H1 (cell line): ENCODE measurements around the gene TFAP2C. TPM values are rescaled to one million over a fixed set of nuclear protein-coding genes. Genes with fewer than 3 reads are reported as not detected.

Experiments
- polyA plus RNA-seq, 7 experiments: library from polyadenylated mRNA; depleted of rRNA in 3 of 7; stranded (reverse) in 5 of 7; unstranded in 2 of 7; fragments of >200 nt in 5 of 7; fragments of 200-250 nt in 2 of 7; gene quantifications; 1 replicate in 5 of 7; 2 replicates in 1 of 7; 4 replicates in 1 of 7; pipeline versions ENCODE4 v1.2.1 to v1.2.3, GENCODE V29; 2011 to 2013; ENCODE audit warnings: missing spikeins in 2 of 7, mixed read lengths in 2 of 7
- total RNA-seq: library from RNA; stranded (reverse); fragmentation: NEBNext Ultra II Directional; extraction: Animal tissue kit (Norgen Biotek cat#: 25700); gene quantifications from 2 replicates; pipeline ENCODE4 v1.2.1, GENCODE V29; 2021
- TF ChIP-seq, protein P1 (sequence below), 3 experiments: IDR thresholded peaks; 1 replicate in 2 of 3; 2 replicates in 1 of 3; pipeline versions ENCODE4 v1.5.1 to v1.6.1; 2011; ENCODE audit warnings: low read length in 3 of 3, mild to moderate bottlenecking in 3 of 3, inconsistent platforms in 2 of 3, low read depth in 1 of 3, moderate library complexity in 1 of 3; ENCODE audit not compliant: insufficient read depth in 1 of 3; ENCODE audit errors: control extremely low read depth in 1 of 3

Gene TFAP2C
- total and polyA plus RNA-seq, 2 of the 8 experiments (the other 6 are each of a cell fraction or from before 2014, with no cell fraction given) = 1.7 to 5.8 TPM

DNA sequence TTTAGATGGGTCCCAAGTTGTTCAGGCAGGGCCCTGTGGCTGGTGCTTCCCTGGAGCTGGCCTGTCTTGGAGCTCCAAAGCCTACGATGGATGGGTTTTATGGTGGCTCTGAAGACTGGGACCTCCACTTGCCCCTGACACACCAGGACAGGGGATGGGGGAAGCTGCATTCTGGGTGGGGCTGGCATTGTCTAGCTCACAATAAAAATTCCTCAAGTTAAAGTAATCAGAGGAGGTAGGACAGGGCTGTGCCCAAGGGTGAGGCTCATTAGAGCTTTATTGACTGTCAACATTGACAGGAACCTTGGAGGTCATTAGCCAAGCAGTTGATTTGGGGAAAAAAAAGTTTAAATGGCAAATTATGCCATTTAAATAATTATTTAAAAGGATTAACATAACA lies 35.7 kb downstream of the TFAP2C start (continued):
- TF ChIP-seq, protein P1, sequence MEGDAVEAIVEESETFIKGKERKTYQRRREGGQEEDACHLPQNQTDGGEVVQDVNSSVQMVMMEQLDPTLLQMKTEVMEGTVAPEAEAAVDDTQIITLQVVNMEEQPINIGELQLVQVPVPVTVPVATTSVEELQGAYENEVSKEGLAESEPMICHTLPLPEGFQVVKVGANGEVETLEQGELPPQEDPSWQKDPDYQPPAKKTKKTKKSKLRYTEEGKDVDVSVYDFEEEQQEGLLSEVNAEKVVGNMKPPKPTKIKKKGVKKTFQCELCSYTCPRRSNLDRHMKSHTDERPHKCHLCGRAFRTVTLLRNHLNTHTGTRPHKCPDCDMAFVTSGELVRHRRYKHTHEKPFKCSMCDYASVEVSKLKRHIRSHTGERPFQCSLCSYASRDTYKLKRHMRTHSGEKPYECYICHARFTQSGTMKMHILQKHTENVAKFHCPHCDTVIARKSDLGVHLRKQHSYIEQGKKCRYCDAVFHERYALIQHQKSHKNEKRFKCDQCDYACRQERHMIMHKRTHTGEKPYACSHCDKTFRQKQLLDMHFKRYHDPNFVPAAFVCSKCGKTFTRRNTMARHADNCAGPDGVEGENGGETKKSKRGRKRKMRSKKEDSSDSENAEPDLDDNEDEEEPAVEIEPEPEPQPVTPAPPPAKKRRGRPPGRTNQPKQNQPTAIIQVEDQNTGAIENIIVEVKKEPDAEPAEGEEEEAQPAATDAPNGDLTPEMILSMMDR (IDR thresholded peaks at IDR 0.05; ENCODE audit: control extremely low read depth in 1 of 3, insufficient read depth in 1 of 3, low read depth in 1 of 3, low read length in 3 of 3) = no peak
